HCT116 (cell line): ENCODE data around the gene FAM200B.

ENCODE experiments used
- CTCF ChIP-seq, 3 experiments: fragments of 200-600 bp in 1 of 3; sonication (generic) in 1 of 3; IDR thresholded peaks in 2 of 3; conservative IDR thresholded peaks in 1 of 3; 2 replicates each; pipeline ENCODE4 v1.5.1; 2012 to 2017; ENCODE audit warnings: low read depth in 2 of 3, low read length in 2 of 3, antibody characterized with exemption in 1 of 3, borderline replicate concordance in 1 of 3, control low read depth in 1 of 3, mild to moderate bottlenecking in 1 of 3, mixed read lengths in 1 of 3, mixed run types in 1 of 3, moderate library complexity in 1 of 3; ENCODE audit not compliant: insufficient read depth in 1 of 3
- SP1 ChIP-seq: IDR thresholded peaks from 2 replicates; pipeline ENCODE4 v1.6.1; 2012; ENCODE audit warnings: low read depth

- TF ChIP-seq SP1 (no peak), CTCF (IDR thresholded peaks at IDR 0.05 in 2 of 3, conservative IDR thresholded peaks at IDR 0.05 in 1 of 3; ENCODE audit: borderline replicate concordance in 1 of 3, insufficient read depth in 1 of 3, low read depth in 2 of 3, low read length in 2 of 3) (no peak)
Measured at GRCh38 chr4:15695729-15696128, 14.1 kb downstream of the FAM200B start.
